Osteoblast (primary cell): Measurements from ENCODE around the gene CUL5. TPM values are rescaled to one million over a fixed set of nuclear protein-coding genes. Genes with fewer than 3 reads are reported as not detected.
A peak's percentile ranks its signal among the peaks of the same experiment; 100 is the strongest.
"Not testable (repeated sequence)": the region's sequence is repeated elsewhere in the genome, so short reads cannot be mapped to it uniquely, and the experiment has no call there.

Experiments
- DNase-seq: peaks from one replicate; pipeline ENCODE4 v3.0.0; 2011; ENCODE audit warnings: low spot score, mixed read lengths; ENCODE audit not compliant: insufficient read length; ENCODE audit errors: missing footprints
- H2AFZ ChIP-seq: 2 replicates; pipeline ENCODE4 v1.6.0; 2011; ENCODE audit warnings: mild to moderate bottlenecking, low read length
- H3K27ac ChIP-seq: 2 replicates; pipeline ENCODE4 v1.5.1; 2011; ENCODE audit warnings: mild to moderate bottlenecking, low read depth, low read length, moderate library complexity
- H3K27me3 ChIP-seq: 2 replicates; pipeline ENCODE4 v1.6.0; 2012; ENCODE audit warnings: mild to moderate bottlenecking, control low read depth, inconsistent platforms, low read length, moderate library complexity; ENCODE audit not compliant: insufficient read depth
- H3K36me3 ChIP-seq: 2 replicates; pipeline ENCODE4 v1.5.1; 2011; ENCODE audit warnings: mild to moderate bottlenecking, low read length, control low read depth, moderate library complexity; ENCODE audit not compliant: insufficient read depth
- H3K4me1 ChIP-seq: 2 replicates; pipeline ENCODE4 v1.5.1; 2011; ENCODE audit warnings: mild to moderate bottlenecking, low read length, control low read depth, moderate library complexity; ENCODE audit not compliant: insufficient read depth
- H3K4me2 ChIP-seq: 2 replicates; pipeline ENCODE4 v1.6.0; 2011; ENCODE audit warnings: mild to moderate bottlenecking, low read length; ENCODE audit not compliant: insufficient read depth
- H3K4me3 ChIP-seq: fragments of 200-600 bp; sonication (generic); 3 replicates; pipeline ENCODE4 v1.5.1; 2012; ENCODE audit warnings: mild to moderate bottlenecking, low read length, inconsistent platforms; ENCODE audit not compliant: insufficient read depth
- H3K79me2 ChIP-seq: 2 replicates; pipeline ENCODE4 v1.6.0; 2012; ENCODE audit warnings: mild to moderate bottlenecking, low read length, control low read depth, inconsistent platforms; ENCODE audit not compliant: insufficient read depth
- H3K9me3 ChIP-seq: 2 replicates; pipeline ENCODE4 v1.5.1; 2011; ENCODE audit warnings: low read depth, low read length, control low read depth
- H4K20me1 ChIP-seq: 2 replicates; pipeline ENCODE4 v1.6.0; 2012; ENCODE audit warnings: mild to moderate bottlenecking, low read length, control low read depth; ENCODE audit not compliant: insufficient read depth
- total RNA-seq: library from RNA; depleted of rRNA; stranded (reverse); fragments of >200 nt; gene quantifications from 2 replicates; pipeline ENCODE4 v1.2.3, GENCODE V29; 2012
- TF ChIP-seq, protein P1 (sequence below): IDR thresholded peaks from 2 replicates; pipeline ENCODE4 v1.5.1; 2011; ENCODE audit warnings: mild to moderate bottlenecking, low read depth, low read length, moderate library complexity; ENCODE audit errors: extremely low read depth

Gene CUL5
- total RNA-seq, 1 donor: 45.2 TPM

GRCh38 chr11:108112057-108112456 lies 103.4 kb downstream of the CUL5 start:
- Histone ChIP-seq H2AFZ (no peak overlapping the region), H3K79me2 (no peaks in the 10 kb centered on the region), H3K27ac (no peak overlapping the region), H3K4me3 (no peak overlapping the region), H3K4me1 (peaks cover 15% of the 10 kb centered on the region), H4K20me1 (no peaks in the 10 kb centered on the region), H3K27me3 (no peaks in the 10 kb centered on the region), H3K36me3 (peaks cover 6% of the 10 kb centered on the region), H3K9me3 (no peaks in the 10 kb centered on the region), H3K4me2 (no peak overlapping the region)
- no peak for DNase-seq
- TF ChIP-seq, protein P1, sequence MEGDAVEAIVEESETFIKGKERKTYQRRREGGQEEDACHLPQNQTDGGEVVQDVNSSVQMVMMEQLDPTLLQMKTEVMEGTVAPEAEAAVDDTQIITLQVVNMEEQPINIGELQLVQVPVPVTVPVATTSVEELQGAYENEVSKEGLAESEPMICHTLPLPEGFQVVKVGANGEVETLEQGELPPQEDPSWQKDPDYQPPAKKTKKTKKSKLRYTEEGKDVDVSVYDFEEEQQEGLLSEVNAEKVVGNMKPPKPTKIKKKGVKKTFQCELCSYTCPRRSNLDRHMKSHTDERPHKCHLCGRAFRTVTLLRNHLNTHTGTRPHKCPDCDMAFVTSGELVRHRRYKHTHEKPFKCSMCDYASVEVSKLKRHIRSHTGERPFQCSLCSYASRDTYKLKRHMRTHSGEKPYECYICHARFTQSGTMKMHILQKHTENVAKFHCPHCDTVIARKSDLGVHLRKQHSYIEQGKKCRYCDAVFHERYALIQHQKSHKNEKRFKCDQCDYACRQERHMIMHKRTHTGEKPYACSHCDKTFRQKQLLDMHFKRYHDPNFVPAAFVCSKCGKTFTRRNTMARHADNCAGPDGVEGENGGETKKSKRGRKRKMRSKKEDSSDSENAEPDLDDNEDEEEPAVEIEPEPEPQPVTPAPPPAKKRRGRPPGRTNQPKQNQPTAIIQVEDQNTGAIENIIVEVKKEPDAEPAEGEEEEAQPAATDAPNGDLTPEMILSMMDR: no peak

DNA sequence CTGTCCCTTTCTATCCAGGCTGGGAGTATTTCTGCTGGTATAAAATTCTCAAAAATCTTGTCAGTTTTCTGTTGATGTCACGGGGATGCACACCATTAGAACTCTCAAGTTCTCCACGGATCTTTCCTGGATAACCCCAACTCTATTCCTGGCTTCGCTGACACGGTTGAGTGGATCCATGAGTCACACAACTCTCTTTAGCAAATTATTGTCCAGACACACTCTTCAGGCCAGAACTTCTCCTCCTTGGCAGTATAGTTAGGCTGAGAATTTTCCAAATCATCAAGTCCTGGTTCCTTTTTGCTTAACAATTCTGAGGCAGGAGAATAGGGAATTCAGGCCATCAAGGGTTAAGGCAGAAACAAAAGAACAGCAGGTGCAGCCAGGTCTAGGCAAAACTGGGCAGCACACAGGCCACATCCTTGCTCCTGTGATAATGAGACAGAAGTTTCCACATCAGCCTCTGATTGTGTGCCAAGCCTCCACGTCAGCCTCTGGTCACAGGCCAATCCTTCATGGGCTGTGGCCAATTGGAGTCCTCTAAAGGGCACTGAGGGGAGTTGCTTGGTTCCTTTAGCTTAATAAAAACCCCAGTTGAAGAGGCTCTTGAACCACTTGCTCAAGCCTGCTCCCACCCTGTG lies 106.9 kb downstream of the CUL5 start:
- Histone ChIP-seq H4K20me1 (no peaks in the 10 kb centered on the region), H3K79me2 (no peaks in the 10 kb centered on the region), H3K4me1 (peaks cover 15% of the 10 kb centered on the region), H3K36me3 (peaks cover 2% of the 10 kb centered on the region), H2AFZ (no peak overlapping the region), H3K27me3 (no peaks in the 10 kb centered on the region), H3K9me3 (no peaks in the 10 kb centered on the region), H3K27ac (peak overlapping the region; percentile 44), H3K4me2 (peak overlapping the region; percentile 21), H3K4me3 (no peak overlapping the region)
- TF ChIP-seq, protein P1: no peak
- peak; percentile 84 for DNase-seq

GRCh38 chr11:108117746-108118371 lies 109.2 kb downstream of the CUL5 start:
- Histone ChIP-seq H3K27me3 (no peaks in the 10 kb centered on the region), H3K27ac (no peak overlapping the region), H3K4me3 (no peak overlapping the region), H3K36me3 (peaks cover 2% of the 10 kb centered on the region), H3K79me2 (peaks cover 13% of the 10 kb centered on the region), H2AFZ (no peak overlapping the region), H3K4me1 (peaks cover 23% of the 10 kb centered on the region), H3K9me3 (no peaks in the 10 kb centered on the region), H4K20me1 (no peaks in the 10 kb centered on the region), H3K4me2 (no peak overlapping the region)
- peak; percentile 87 for DNase-seq
- TF ChIP-seq, protein P1: peak; percentile 64

- Histone ChIP-seq H3K4me2 (peak overlapping the region; percentile 92), H3K4me3 (peak overlapping the region; percentile 82), H3K27ac (peak overlapping the region; percentile 79), H2AFZ (peak overlapping the region; percentile 82), H3K4me1 (peaks cover 19% of the 10 kb centered on the region), H3K79me2 (peaks cover 43% of the 10 kb centered on the region)
- H3K36me3 ChIP-seq, DNase-seq, H3K27me3 ChIP-seq, H3K9me3 ChIP-seq, H4K20me1 ChIP-seq: not testable (repeated sequence)
Observed at GRCh38 chr11:108120936-108121273, 112.2 kb downstream of the CUL5 start.
